ENCODE data around the gene ODAD3.

DNA sequence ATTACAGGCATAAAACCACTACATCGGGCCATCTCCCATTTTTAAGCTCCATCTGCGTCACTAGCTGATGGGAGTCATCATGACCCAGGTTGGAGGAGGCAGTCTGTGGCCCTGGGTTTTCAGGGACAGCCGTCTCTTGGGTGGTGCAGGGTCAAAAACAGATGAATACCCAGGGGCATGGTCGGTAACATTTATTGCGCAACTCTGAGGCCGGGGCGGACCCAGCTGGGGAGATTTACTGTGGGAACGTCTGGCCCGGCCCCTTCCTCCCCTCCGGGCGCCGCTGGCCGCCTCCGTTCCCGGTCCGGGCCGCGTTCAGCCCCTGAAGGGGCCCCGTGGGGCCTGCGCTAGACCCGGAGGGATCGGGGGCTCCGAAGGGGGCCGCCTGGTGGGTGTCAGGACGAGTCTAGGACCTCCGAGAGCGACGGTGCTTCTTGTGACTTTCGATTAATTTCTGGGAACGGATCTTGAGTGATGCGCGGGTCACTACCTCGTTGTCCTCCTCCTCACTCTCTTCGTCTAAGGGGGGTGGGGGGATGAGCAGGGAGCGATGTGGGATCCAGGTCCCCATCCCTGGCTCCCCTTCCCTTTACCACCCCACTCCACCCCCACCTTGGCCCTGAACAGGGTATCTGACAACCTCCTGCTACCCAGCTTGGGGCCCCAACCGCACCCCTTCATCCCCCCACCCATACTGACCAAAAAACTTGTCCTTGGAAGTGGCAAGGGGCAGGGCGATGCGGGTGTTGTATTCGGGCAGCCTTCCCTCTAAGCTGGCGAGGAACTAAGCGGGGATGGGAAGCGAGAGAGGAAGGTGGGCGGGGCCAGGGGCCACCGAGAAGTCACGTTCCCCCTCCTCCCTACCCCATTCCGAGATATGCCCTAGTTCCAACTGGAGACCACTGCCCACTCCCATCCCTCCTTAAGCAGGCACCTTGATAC lies 14.2 kb downstream of the ODAD3 start:
- TF ChIP-seq, protein P1, sequence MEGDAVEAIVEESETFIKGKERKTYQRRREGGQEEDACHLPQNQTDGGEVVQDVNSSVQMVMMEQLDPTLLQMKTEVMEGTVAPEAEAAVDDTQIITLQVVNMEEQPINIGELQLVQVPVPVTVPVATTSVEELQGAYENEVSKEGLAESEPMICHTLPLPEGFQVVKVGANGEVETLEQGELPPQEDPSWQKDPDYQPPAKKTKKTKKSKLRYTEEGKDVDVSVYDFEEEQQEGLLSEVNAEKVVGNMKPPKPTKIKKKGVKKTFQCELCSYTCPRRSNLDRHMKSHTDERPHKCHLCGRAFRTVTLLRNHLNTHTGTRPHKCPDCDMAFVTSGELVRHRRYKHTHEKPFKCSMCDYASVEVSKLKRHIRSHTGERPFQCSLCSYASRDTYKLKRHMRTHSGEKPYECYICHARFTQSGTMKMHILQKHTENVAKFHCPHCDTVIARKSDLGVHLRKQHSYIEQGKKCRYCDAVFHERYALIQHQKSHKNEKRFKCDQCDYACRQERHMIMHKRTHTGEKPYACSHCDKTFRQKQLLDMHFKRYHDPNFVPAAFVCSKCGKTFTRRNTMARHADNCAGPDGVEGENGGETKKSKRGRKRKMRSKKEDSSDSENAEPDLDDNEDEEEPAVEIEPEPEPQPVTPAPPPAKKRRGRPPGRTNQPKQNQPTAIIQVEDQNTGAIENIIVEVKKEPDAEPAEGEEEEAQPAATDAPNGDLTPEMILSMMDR (conservative IDR thresholded peaks at IDR 0.05), result no peak
- no peak for TF ChIP-seq ZFX (IDR thresholded peaks at IDR 0.05)

All from C4-2B (cell line).